Spinal cord (tissue), 10 donors: ENCODE data around the gene TAOK3. TPM values are rescaled to one million over a fixed set of nuclear protein-coding genes. Genes with fewer than 3 reads are reported as not detected.
"Not testable (repeated sequence)": the region's sequence is repeated elsewhere in the genome, so short reads cannot be mapped to it uniquely, and the experiment has no call there.

Experiments
- DNase-seq, 6 donors: peaks; one replicate each; pipeline versions ENCODE4 v3.0.0 to v3.0.0-alpha.2; 2013 to 2015; ENCODE audit warnings: low spot score in 6 of 6, low read depth in 4 of 6
- H3K27ac ChIP-seq: one replicate; pipeline ENCODE4 v1.5.1; 2013; ENCODE audit warnings: low read depth, low read length, control low read depth
- H3K27me3 ChIP-seq: one replicate; pipeline ENCODE4 v1.6.1; 2013; ENCODE audit warnings: low read length; ENCODE audit not compliant: control insufficient read depth, insufficient read depth
- H3K36me3 ChIP-seq: one replicate; pipeline ENCODE4 v1.6.1; 2013; ENCODE audit warnings: low read length; ENCODE audit not compliant: control insufficient read depth, insufficient read depth
- H3K4me1 ChIP-seq: one replicate; pipeline ENCODE4 v1.6.1; 2013; ENCODE audit warnings: low read length; ENCODE audit not compliant: control insufficient read depth, insufficient read depth
- H3K4me3 ChIP-seq: one replicate; pipeline ENCODE4 v1.5.1; 2013; ENCODE audit warnings: low read depth, low read length, control low read depth
- H3K9me3 ChIP-seq: one replicate; pipeline ENCODE4 v1.6.1; 2013; ENCODE audit warnings: low read length; ENCODE audit not compliant: control insufficient read depth, insufficient read depth
- WGBS: methylation state at CpG from one replicate; pipeline ENCODE4 v1.1.5; 2013; ENCODE audit warnings: missing lambda C conversion rate; ENCODE audit not compliant: insufficient coverage; 5-methylcytosine and 5-hydroxymethylcytosine counted together
- polyA plus RNA-seq, 2 donors: library from polyadenylated mRNA; unstranded; fragments of 120-200 nt; gene quantifications; one replicate each; pipeline ENCODE4 v1.2.1, GENCODE V29; 2013; ENCODE audit not compliant: insufficient read length in 2 of 2
- total RNA-seq, 2 donors: library from RNA; depleted of rRNA in 1 of 2; stranded (reverse); fragments of 120-200 nt in 1 of 2; fragments of >200 nt in 1 of 2; gene quantifications; one replicate each; pipeline versions ENCODE4 v1.2.3 to v1.2.4, GENCODE V29; 2013 to 2014
- donor health status: healthy.

Gene TAOK3
- total and polyA plus RNA-seq, 4 donors: 46.9 to 107 (median 77.9) TPM

GRCh38 chr12:118358008-118358359, 14.7 kb downstream of the TAOK3 start:
- Histone ChIP-seq H3K4me3 (no peak overlapping the region), H3K27ac (no peak overlapping the region), H3K27me3 (no peaks in the 10 kb centered on the region), H3K36me3 (no peaks in the 10 kb centered on the region), H3K4me1 (peaks cover 4% of the 10 kb centered on the region), H3K9me3 (no peaks in the 10 kb centered on the region)
- DNase-seq: no peak
- no CpG with 5 or more reads among the region's 1 CpG for WGBS

- H3K27ac ChIP-seq: no peak overlapping the region
- WGBS: 17% methylated on average over 2 of the region's 7 CpGs
- peak in 1 of 6 donors; percentile 26 for DNase-seq
- H3K27me3 ChIP-seq: no peaks in the 10 kb centered on the region
- peaks cover 4% of the 10 kb centered on the region for H3K4me1 ChIP-seq
- H3K9me3 ChIP-seq: no peaks in the 10 kb centered on the region
- no peak overlapping the region for H3K4me3 ChIP-seq
- H3K36me3 ChIP-seq: no peaks in the 10 kb centered on the region
These were observed 15.3 kb downstream of the TAOK3 start for GRCh38 chr12:118357257-118358007.

DNA sequence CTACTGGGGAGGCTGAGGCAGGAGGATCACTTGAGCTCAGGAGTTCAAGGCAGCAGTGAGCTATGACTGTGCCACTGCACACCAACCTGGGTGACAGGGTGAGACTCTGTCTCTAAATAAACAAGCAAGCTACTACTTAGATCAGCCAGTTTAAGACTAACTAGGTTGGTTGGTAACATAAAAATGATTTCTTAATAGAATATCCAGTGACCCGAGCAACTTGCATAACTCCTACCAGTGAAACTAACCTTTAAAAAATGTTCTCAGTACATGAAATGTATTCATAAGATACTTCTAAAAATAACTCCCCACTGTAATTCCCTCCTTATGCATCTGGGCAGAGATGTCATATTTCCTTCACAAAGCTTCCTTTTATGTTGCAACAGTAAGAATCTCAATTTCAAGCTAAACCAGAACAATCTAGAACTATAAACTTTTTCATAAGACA, 15.9 kb downstream of the TAOK3 start:
- Histone ChIP-seq H3K27me3 (no peaks in the 10 kb centered on the region), H3K4me3 (no peak overlapping the region), H3K9me3 (no peaks in the 10 kb centered on the region), H3K27ac (peak overlapping the region; percentile 2), H3K4me1 (peaks cover 4% of the 10 kb centered on the region), H3K36me3 (no peaks in the 10 kb centered on the region)
- DNase-seq: peak in 1 of 6 donors; percentile 2
- no CpG with 5 or more reads among the region's 1 CpG for WGBS

GRCh38 chr12:118355843-118356242, 16.9 kb downstream of the TAOK3 start:
- no peak overlapping the region for H3K27ac ChIP-seq
- no peaks in the 10 kb centered on the region for H3K27me3 ChIP-seq
- H3K4me3 ChIP-seq: no peak overlapping the region
- no peaks in the 10 kb centered on the region for H3K36me3 ChIP-seq
- no CpG with 5 or more reads among the region's 1 CpG for WGBS
- peaks cover 4% of the 10 kb centered on the region for H3K4me1 ChIP-seq
- no peak for DNase-seq
- H3K9me3 ChIP-seq: no peaks in the 10 kb centered on the region

DNA sequence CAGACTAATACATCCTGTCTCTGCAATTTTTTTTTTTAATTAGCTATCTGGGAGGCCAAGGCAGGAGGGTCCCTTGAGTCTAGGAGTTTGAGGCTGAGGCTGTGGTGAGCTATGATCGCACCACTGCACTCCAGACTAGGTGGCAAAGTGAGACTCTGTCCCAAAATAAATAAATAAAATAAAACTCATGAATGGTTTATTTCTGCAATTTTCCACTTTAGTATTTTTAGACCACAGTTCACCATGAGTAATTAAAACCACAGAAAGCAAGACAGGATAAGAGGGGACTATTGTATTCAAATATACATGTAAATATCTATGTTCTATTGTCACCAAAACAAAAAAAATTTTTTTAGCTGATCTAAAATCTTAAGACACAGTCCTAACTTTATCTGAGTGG, 17.8 kb downstream of the TAOK3 start:
- Histone ChIP-seq H3K9me3 (no peaks in the 10 kb centered on the region), H3K36me3 (no peaks in the 10 kb centered on the region), H3K4me1 (peaks cover 4% of the 10 kb centered on the region), H3K27me3 (no peaks in the 10 kb centered on the region), H3K27ac (no peak overlapping the region), H3K4me3 (no peak overlapping the region)
- no peak for DNase-seq
- WGBS: no CpG with 5 or more reads among the region's 1 CpG

DNA sequence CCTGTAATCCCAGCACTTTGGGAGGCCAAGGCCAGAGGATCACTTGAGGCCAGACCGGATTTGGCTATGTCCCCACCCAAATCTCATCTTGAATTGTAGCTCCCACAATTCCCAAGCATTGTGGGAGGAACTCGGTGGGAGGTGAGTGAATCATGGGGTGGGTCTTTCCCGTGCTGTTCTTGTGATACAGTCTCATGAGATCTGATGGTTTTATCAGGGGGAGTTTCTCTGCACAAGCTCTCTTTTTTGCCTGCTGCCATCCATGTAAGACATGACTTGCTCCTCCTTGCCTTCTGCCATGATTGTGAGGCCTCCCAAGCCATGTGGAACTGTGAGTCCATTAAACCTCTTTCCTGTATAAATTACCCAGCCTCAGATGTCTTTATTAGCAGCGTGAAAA, 18.2 kb downstream of the TAOK3 start:
- no CpG with 5 or more reads among the region's 4 CpGs for WGBS
- H3K4me3 ChIP-seq, H3K27ac ChIP-seq, H3K27me3 ChIP-seq, H3K9me3 ChIP-seq, DNase-seq, H3K4me1 ChIP-seq, H3K36me3 ChIP-seq: not testable (repeated sequence)

DNA sequence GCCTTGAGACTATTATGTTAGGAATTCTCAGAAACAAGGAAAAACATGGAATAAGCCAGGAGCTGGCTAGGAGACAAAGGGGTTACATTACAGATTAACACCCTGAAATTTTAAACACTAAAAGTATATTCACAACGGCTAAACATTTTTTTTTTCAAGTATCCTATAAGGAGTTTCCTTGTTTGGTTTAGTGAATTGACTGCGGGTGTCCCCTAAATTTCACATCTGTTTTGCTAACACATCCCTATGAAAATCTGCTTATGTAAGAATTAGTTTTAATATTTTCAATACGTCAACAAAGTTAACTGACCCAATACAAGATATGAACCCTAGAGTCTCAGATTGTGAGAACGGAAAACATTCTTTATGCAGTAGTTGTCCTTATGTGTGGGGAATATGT, 19.0 kb downstream of the TAOK3 start:
- WGBS: no CpG with 5 or more reads among the region's 4 CpGs
- Histone ChIP-seq H3K9me3 (no peaks in the 10 kb centered on the region), H3K27ac (no peak overlapping the region), H3K27me3 (no peaks in the 10 kb centered on the region), H3K36me3 (no peaks in the 10 kb centered on the region), H3K4me3 (no peak overlapping the region), H3K4me1 (peaks cover 4% of the 10 kb centered on the region)
- no peak for DNase-seq

DNA sequence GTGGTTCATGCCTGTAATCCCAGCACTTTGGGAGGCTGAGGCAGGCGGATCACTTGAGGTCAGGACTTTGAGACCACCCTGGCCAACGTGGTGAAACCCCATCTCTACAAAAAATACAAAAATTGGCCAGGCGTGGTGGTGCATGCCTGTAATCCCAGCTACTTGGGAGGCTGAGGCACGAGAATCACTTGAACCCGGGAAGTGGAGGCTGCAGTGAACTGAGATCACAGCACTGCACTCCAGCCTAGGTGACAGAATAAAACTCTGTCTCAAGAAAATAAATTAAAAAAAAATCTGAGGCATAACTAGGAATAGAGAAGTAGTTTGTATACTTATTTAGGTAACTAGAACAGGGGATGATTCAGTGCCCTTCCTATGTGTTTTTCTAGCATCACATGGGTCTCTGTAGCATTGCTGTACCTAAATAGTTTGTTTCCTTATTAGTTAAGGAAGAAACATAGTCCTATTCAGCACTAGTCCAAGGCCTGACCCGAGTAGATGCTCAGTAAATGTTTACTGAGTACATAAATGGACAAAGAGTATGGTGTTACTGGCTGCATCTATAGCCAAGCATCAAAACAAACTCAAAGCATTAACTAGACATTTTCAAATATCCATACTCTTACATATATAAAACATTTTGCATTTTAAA, 21.7 kb downstream of the TAOK3 start:
- H3K4me1 ChIP-seq: peaks cover 4% of the 10 kb centered on the region
- no peak for DNase-seq
- no peaks in the 10 kb centered on the region for H3K36me3 ChIP-seq
- H3K27ac ChIP-seq: no peak overlapping the region
- no peak overlapping the region for H3K4me3 ChIP-seq
- 90% methylated on average over 2 of the region's 6 CpGs for WGBS
- no peaks in the 10 kb centered on the region for H3K9me3 ChIP-seq
- no peaks in the 10 kb centered on the region for H3K27me3 ChIP-seq

DNA sequence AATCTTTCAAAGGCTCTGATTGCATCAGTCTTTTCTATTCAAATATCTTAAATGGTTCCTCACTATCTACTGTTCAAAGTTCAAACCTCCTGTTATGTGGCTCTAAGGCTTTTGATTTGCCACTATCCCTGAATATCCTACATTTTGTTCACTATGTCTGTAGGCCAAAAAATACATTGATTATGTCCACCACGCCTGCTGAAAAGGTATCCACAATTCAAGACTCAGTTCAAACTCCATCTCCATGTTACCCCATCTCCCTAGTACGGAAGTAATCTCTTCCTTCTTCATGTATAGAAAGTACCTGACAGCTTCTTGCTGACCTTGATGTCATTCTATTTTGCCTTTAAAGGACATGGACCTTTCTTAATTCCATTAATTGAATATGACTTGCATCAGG, 24.8 kb downstream of the TAOK3 start:
- H3K36me3 ChIP-seq: no peaks in the 10 kb centered on the region
- no peaks in the 10 kb centered on the region for H3K27me3 ChIP-seq
- WGBS: 67% methylated on average over 1 of the region's 2 CpGs
- H3K4me3 ChIP-seq: no peak overlapping the region
- peaks cover 4% of the 10 kb centered on the region for H3K4me1 ChIP-seq
- H3K9me3 ChIP-seq: no peaks in the 10 kb centered on the region
- peak overlapping the region; percentile 40 for H3K27ac ChIP-seq
- DNase-seq: no peak

DNA sequence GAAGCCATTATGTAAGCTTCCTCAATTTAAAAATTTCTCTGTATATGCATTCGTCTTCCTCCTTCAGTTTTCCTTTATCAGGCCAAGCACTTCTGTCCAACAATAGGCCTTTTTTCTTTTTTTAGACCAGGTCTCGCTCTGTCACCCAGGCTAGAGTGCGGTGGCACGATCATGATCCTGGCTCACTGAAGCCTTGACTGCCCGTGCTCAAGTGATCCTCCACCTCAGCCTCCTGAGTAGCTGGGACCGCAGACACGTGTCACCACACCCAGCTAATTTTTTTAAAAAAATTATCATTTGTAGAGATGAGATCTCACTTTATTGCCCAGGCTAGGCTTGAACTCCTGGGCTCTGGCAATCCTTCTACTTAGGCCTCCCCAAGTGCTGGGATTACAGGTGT, 25.8 kb downstream of the TAOK3 start:
- no peak overlapping the region for H3K4me3 ChIP-seq
- 89% methylated on average over 4 of the region's 7 CpGs for WGBS
- H3K27me3 ChIP-seq: no peaks in the 10 kb centered on the region
- H3K27ac ChIP-seq: peak overlapping the region; percentile 27
- no peak for DNase-seq
- H3K36me3 ChIP-seq: no peaks in the 10 kb centered on the region
- no peaks in the 10 kb centered on the region for H3K9me3 ChIP-seq
- peaks cover 4% of the 10 kb centered on the region for H3K4me1 ChIP-seq
